GM21529 (cell line): ENCODE data around the gene SCRN2.

Source experiments
- ATAC-seq: cut with Tn5 transposase; IDR thresholded peaks from one replicate; pipeline ENCODE4 v1.9.1; 2021; ENCODE audit not compliant: unreplicated experiment

The SCRN2 gene

GRCh38 chr17:47847341-47848197 is 6.5 kb upstream of the SCRN2 start:
- ATAC-seq: no peak

- ATAC-seq: no peak
Observed at GRCh38 chr17:47846716-47847340, 5.8 kb upstream of the SCRN2 start.

- ATAC-seq: no peak
Observed at GRCh38 chr17:47845716-47846075, 4.6 kb upstream of the SCRN2 start.

- no peak for ATAC-seq
Observed at GRCh38 chr17:47844814-47845715, 4.0 kb upstream of the SCRN2 start.

GRCh38 chr17:47844227-47844626 is 3.2 kb upstream of the SCRN2 start:
- ATAC-seq: no peak

GRCh38 chr17:47843391-47843730 is 2.3 kb upstream of the SCRN2 start:
- no peak for ATAC-seq

GRCh38 chr17:47841488-47842291 is 617 bp upstream of the SCRN2 start:
- ATAC-seq: no peak

- ATAC-seq: no peak
Observed at GRCh38 chr17:47840001-47840741, 902 bp downstream of the SCRN2 start.

GRCh38 chr17:47839071-47839470 is 2.0 kb downstream of the SCRN2 start:
- ATAC-seq: no peak

- no peak for ATAC-seq
Observed at GRCh38 chr17:47838636-47839035, 2.4 kb downstream of the SCRN2 start.

GRCh38 chr17:47837401-47838039 is 3.6 kb downstream of the SCRN2 start:
- ATAC-seq: no peak

GRCh38 chr17:47836601-47837000 is 4.5 kb downstream of the SCRN2 start:
- ATAC-seq: no peak

GRCh38 chr17:47834756-47835155 is 6.3 kb downstream of the SCRN2 start:
- no peak for ATAC-seq

GRCh38 chr17:47831934-47832327 is 9.1 kb downstream of the SCRN2 start:
- no peak for ATAC-seq

GRCh38 chr17:47831003-47831933 is 9.8 kb downstream of the SCRN2 start, which contains the start of the genes LRRC46 and MRPL10:
TSS of gene LRRC46 (plus strand) at chr17:47831670. CDS start at chr17:47831990, 320 bp downstream.
TSS of gene MRPL10 (minus strand) at chr17:47831541. CDS start at chr17:47831511, 30 bp downstream.
- ATAC-seq: peak; percentile 84

GRCh38 chr17:47830396-47831002 is 10.6 kb downstream of the SCRN2 start:
- ATAC-seq: no peak

- ATAC-seq: no peak
Observed at GRCh38 chr17:47829870-47830269, 11.2 kb downstream of the SCRN2 start.

GRCh38 chr17:47823519-47823918 is 17.6 kb downstream of the SCRN2 start:
- ATAC-seq: no peak
